ENCODE measurements around the gene SYCE3.

DNA sequence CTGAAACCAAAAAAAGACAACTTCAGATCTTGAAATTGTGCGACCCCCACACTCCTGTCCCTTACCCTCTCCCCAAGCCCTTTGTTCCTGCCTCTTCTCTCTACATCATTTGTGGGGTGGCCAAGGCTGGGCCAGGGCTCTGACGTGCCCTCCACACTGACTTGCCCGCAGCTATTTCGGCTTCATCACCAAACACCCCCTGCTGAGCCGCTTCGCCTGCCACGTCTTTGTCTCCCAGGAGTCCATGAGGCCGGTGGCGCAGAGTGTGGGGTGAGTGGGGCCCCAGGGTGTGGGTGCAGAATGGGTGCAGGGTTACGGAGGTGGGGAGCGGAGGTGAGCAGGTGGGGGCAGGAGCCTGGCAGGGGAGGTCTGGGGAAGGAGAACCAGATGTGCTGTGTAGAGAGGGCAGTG is 47.3 kb upstream of the SYCE3 start:
- no peak for TF ChIP-seq ZNF202 (tag by site-specific recombination; IDR thresholded peaks at IDR 0.05; ENCODE audit: borderline replicate concordance)
- TF ChIP-seq, protein P1, sequence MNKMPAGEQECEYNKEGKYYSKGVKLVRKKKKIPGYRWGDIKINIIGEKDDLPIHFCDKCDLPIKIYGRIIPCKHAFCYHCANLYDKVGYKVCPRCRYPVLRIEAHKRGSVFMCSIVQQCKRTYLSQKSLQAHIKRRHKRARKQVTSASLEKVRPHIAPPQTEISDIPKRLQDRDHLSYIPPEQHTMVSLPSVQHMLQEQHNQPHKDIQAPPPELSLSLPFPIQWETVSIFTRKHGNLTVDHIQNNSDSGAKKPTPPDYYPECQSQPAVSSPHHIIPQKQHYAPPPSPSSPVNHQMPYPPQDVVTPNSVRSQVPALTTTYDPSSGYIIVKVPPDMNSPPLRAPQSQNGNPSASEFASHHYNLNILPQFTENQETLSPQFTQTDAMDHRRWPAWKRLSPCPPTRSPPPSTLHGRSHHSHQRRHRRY (tag by site-specific recombination; IDR thresholded peaks at IDR 0.05) = no peak
- TF ChIP-seq YY1 (tag by site-specific recombination; IDR thresholded peaks at IDR 0.05) = no peak
- TF ChIP-seq ZBTB17 (tag by site-specific recombination; IDR thresholded peaks at IDR 0.05) = no peak
- TF ChIP-seq, protein P2, sequence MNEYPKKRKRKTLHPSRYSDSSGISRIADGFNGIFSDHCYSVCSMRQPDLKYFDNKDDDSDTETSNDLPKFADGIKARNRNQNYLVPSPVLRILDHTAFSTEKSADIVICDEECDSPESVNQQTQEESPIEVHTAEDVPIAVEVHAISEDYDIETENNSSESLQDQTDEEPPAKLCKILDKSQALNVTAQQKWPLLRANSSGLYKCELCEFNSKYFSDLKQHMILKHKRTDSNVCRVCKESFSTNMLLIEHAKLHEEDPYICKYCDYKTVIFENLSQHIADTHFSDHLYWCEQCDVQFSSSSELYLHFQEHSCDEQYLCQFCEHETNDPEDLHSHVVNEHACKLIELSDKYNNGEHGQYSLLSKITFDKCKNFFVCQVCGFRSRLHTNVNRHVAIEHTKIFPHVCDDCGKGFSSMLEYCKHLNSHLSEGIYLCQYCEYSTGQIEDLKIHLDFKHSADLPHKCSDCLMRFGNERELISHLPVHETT (tag by site-specific recombination; IDR thresholded peaks at IDR 0.05) = no peak
- TF ChIP-seq, protein P3, sequence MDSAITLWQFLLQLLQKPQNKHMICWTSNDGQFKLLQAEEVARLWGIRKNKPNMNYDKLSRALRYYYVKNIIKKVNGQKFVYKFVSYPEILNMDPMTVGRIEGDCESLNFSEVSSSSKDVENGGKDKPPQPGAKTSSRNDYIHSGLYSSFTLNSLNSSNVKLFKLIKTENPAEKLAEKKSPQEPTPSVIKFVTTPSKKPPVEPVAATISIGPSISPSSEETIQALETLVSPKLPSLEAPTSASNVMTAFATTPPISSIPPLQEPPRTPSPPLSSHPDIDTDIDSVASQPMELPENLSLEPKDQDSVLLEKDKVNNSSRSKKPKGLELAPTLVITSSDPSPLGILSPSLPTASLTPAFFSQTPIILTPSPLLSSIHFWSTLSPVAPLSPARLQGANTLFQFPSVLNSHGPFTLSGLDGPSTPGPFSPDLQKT (IDR thresholded peaks at IDR 0.05; ENCODE audit: borderline replicate concordance, low read depth, low read length) = no peak
- TF ChIP-seq, protein P4, sequence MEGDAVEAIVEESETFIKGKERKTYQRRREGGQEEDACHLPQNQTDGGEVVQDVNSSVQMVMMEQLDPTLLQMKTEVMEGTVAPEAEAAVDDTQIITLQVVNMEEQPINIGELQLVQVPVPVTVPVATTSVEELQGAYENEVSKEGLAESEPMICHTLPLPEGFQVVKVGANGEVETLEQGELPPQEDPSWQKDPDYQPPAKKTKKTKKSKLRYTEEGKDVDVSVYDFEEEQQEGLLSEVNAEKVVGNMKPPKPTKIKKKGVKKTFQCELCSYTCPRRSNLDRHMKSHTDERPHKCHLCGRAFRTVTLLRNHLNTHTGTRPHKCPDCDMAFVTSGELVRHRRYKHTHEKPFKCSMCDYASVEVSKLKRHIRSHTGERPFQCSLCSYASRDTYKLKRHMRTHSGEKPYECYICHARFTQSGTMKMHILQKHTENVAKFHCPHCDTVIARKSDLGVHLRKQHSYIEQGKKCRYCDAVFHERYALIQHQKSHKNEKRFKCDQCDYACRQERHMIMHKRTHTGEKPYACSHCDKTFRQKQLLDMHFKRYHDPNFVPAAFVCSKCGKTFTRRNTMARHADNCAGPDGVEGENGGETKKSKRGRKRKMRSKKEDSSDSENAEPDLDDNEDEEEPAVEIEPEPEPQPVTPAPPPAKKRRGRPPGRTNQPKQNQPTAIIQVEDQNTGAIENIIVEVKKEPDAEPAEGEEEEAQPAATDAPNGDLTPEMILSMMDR (tag by site-specific recombination; IDR thresholded peaks at IDR 0.05) = no peak
- TF ChIP-seq GLI2 (tag by site-specific recombination; IDR thresholded peaks at IDR 0.05; ENCODE audit: borderline replicate concordance, low read depth) = no peak
- no peak for TF ChIP-seq ZFP3 (tag by site-specific recombination; IDR thresholded peaks at IDR 0.05; ENCODE audit: low read depth)
- TF ChIP-seq KLF8 (tag by site-specific recombination; IDR thresholded peaks at IDR 0.05) = no peak
- TF ChIP-seq ZNF184 (tag by site-specific recombination; IDR thresholded peaks at IDR 0.05) = no peak
- no peak for TF ChIP-seq MYNN (tag by site-specific recombination; IDR thresholded peaks at IDR 0.05; ENCODE audit: borderline replicate concordance)
- no peak for TF ChIP-seq ZNF843 (tag by site-specific recombination; IDR thresholded peaks at IDR 0.05)
- no peak for TF ChIP-seq ZNF132 (tag by site-specific recombination; IDR thresholded peaks at IDR 0.05; ENCODE audit: borderline replicate concordance)
